ENCODE results near the gene ARID1B. TPM values are rescaled to one million over a fixed set of nuclear protein-coding genes. Genes with fewer than 3 reads are reported as not detected.

Gene ARID1B
- total RNA-seq, 1 experiment from 2014 or later, result 42.8 TPM

DNA sequence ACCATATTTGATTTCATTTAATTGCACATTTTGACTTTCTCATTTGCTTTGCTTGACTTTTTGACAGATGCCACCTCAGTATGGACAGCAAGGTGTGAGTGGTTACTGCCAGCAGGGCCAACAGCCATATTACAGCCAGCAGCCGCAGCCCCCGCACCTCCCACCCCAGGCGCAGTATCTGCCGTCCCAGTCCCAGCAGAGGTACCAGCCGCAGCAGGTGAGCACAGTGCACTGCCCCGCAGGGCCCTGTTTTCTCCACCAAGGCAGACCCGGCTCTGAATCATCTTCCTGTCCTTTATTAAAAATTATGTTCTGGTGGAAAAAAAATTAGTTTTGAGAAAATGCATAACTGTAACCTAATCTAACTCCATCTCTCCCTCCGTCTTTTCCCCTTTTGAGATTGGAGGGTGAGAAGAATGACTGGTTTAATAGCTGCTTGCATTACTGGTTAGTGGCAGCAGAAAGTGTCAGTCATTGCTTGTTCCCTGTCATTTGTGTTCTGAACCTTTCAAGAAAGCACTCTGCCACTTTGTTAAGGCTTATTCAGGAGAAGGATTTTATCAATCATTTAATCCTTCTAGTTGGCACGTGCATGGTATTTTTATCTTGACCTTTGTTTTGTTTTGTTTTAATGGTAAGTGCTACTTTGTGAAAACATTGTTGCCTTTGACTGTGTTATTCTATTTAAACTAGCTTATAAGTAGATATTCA is 124.3 kb downstream of the ARID1B start:
- Histone ChIP-seq H3K9me3 (ENCODE audit: insufficient read depth, low read depth) (no peaks in the 10 kb centered on the region), H3K27ac (no peak overlapping the region), H3K36me3 (ENCODE audit: low read depth) (no peaks in the 10 kb centered on the region), H2AFZ (no peak overlapping the region), H3K4me3 (no peak overlapping the region), H3K4me1 (replicated peaks; ENCODE audit: insufficient read depth) (no peaks in the 10 kb centered on the region), H4K20me1 (ENCODE audit: insufficient read depth) (0 out of 2 replicates have a peak, but pooled peaks cover 6% of the 10 kb centered on the region), H3K79me2 (ENCODE audit: low read depth) (peaks cover 7% of the 10 kb centered on the region; the same call in 1 of the 2 replicates), H3K9me2 (ENCODE audit: insufficient read depth) (no peaks in the 10 kb centered on the region), H3K27me3 (ENCODE audit: insufficient read depth, low read depth) (no peaks in the 10 kb centered on the region), H3K4me2 (no peak overlapping the region), H3F3A (ENCODE audit: insufficient read depth, low read depth) (no peaks in the 10 kb centered on the region)
- DNase-seq, result no peak
- BruUV-seq (replicated peaks), result no TSS peak
- ChIA-PET CTCF (no interaction called here), POLR2A (ENCODE audit: unreplicated experiment) (no interaction called here)
- TF ChIP-seq CTCF (conservative IDR thresholded peaks at IDR 0.05) (no peak), EZH2 (IDR thresholded peaks at IDR 0.05; ENCODE audit: low read depth) (no peak)
- intact Hi-C loops (cut with micrococcal nuclease; ENCODE audit: unreplicated experiment), result no loop called here

GRCh38 chr6:156902782-156903181 is 125.6 kb downstream of the ARID1B start:
- Histone ChIP-seq H3K4me1 (replicated peaks; ENCODE audit: insufficient read depth) (no peaks in the 10 kb centered on the region), H2AFZ (no peak overlapping the region), H3F3A (ENCODE audit: insufficient read depth, low read depth) (no peaks in the 10 kb centered on the region), H3K27ac (no peak overlapping the region), H3K79me2 (ENCODE audit: low read depth) (peaks cover 7% of the 10 kb centered on the region; the same call in 1 of the 2 replicates), H3K4me2 (no peak overlapping the region), H3K36me3 (ENCODE audit: low read depth) (no peaks in the 10 kb centered on the region), H3K9me3 (ENCODE audit: insufficient read depth, low read depth) (no peaks in the 10 kb centered on the region), H3K9me2 (ENCODE audit: insufficient read depth) (no peaks in the 10 kb centered on the region), H3K27me3 (ENCODE audit: insufficient read depth, low read depth) (no peaks in the 10 kb centered on the region), H3K4me3 (no peak overlapping the region), H4K20me1 (ENCODE audit: insufficient read depth) (0 out of 2 replicates have a peak, but pooled peaks cover 6% of the 10 kb centered on the region)
- ChIA-PET POLR2A (ENCODE audit: unreplicated experiment) (interaction anchor here (0.6 kb wide), 1 partner anchor 16 kb away, joined by 6 read pairs; no protein-coding TSS in a partner anchor), CTCF (no interaction called here)
- DNase-seq, result no peak
- no TSS peak for BruUV-seq (replicated peaks)
- TF ChIP-seq CTCF (conservative IDR thresholded peaks at IDR 0.05), result no peak
- no peak for TF ChIP-seq EZH2 (IDR thresholded peaks at IDR 0.05; ENCODE audit: low read depth)
- intact Hi-C loops (cut with micrococcal nuclease; ENCODE audit: unreplicated experiment), result no loop called here

DNA sequence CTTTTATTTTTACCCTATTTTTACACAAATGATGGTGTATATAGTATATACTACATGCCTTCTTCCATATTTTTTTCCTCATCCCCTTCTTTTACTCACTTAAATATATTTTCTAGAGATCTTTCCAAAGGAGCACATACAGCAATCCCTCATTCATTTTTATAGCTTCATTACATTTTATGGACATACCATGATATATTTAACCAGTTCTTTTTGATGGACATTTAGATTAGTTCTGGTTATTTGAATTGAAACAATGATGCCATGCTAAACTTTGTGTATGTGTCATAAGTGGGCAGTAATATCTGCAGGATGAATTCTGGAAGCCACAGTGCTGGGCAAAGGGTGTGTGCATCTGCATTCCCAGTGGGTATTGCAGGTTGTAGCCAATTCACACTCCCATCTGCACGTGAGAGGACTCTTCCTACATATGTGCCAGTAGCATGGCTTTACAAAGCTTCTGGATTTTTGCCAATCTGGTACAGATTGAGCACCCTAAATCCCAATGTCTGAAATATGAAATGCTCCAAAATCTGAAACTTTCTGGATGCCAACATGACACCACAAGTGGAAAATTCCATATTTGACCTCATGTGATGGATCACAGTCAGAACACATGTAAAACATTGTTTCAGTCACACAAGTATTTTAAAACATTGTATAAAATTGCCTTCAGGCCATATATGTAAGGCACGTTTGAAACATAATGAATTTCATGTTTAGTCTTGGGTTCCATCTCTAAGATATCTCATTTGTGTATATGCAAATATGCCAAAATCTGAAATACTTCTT is 127.2 kb downstream of the ARID1B start:
- CTCF ChIA-PET, result no interaction called here
- H3K4me3 ChIP-seq, result no peak overlapping the region
- no peak overlapping the region for H2AFZ ChIP-seq
- no TSS peak for BruUV-seq (replicated peaks)
- intact Hi-C loops (cut with micrococcal nuclease; ENCODE audit: unreplicated experiment), result no loop called here
- no peaks in the 10 kb centered on the region for H3K4me1 ChIP-seq (replicated peaks; ENCODE audit: insufficient read depth)
- H4K20me1 ChIP-seq (ENCODE audit: insufficient read depth), result 0 out of 2 replicates have a peak, but pooled peaks cover 6% of the 10 kb centered on the region
- POLR2A ChIA-PET (ENCODE audit: unreplicated experiment), result no interaction called here
- no peaks in the 10 kb centered on the region for H3K36me3 ChIP-seq (ENCODE audit: low read depth)
- H3K4me2 ChIP-seq, result no peak overlapping the region
- no peaks in the 10 kb centered on the region for H3K9me3 ChIP-seq (ENCODE audit: insufficient read depth, low read depth)
- peaks cover 3% of the 10 kb centered on the region; the same call in 1 of the 2 replicates for H3K79me2 ChIP-seq (ENCODE audit: low read depth)
- no peaks in the 10 kb centered on the region for H3K9me2 ChIP-seq (ENCODE audit: insufficient read depth)
- H3F3A ChIP-seq (ENCODE audit: insufficient read depth, low read depth), result no peaks in the 10 kb centered on the region
- H3K27ac ChIP-seq, result no peak overlapping the region
- no peak for DNase-seq
- TF ChIP-seq CTCF (conservative IDR thresholded peaks at IDR 0.05) (no peak), EZH2 (IDR thresholded peaks at IDR 0.05; ENCODE audit: low read depth) (no peak)
- H3K27me3 ChIP-seq (ENCODE audit: insufficient read depth, low read depth), result no peaks in the 10 kb centered on the region

All from PC-9 (cell line).